DND-41 (cell line): Measurements from ENCODE around the gene FBP2.

Source experiments
- EZH2 ChIP-seq: IDR thresholded peaks from 3 replicates; pipeline ENCODE4 v1.6.1; 2012; ENCODE audit warnings: borderline replicate concordance, low read depth, mild to moderate bottlenecking, moderate library complexity, low read length, inconsistent platforms; ENCODE audit not compliant: severe bottlenecking
- TF ChIP-seq, protein P1 (sequence below): IDR thresholded peaks from 2 replicates; pipeline ENCODE4 v1.5.1; 2012; ENCODE audit warnings: borderline replicate concordance, low read length, moderate library complexity, mild to moderate bottlenecking; ENCODE audit not compliant: poor library complexity, severe bottlenecking; ENCODE audit errors: extremely low read depth

DNA sequence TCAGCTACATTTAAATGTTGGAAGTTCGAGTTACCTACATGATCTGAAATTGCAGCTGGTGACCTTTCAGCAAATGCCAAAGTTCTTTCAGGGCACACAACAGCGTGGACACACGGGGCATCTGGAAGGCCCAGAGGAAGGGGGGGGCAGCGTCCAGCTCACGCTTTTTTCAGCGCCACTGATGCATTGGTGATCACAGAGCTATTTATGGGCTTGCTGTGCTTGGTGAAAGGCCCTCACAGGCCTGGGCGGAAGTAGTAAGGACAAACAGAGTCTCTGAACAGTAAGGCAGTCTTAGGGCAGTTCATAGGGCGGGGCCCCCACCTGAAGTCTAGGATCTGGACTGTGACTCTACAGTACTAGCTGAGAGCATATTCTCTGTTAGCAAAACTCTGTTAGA, 6.6 kb upstream of the FBP2 start:
- no peak for TF ChIP-seq EZH2
- TF ChIP-seq, protein P1, sequence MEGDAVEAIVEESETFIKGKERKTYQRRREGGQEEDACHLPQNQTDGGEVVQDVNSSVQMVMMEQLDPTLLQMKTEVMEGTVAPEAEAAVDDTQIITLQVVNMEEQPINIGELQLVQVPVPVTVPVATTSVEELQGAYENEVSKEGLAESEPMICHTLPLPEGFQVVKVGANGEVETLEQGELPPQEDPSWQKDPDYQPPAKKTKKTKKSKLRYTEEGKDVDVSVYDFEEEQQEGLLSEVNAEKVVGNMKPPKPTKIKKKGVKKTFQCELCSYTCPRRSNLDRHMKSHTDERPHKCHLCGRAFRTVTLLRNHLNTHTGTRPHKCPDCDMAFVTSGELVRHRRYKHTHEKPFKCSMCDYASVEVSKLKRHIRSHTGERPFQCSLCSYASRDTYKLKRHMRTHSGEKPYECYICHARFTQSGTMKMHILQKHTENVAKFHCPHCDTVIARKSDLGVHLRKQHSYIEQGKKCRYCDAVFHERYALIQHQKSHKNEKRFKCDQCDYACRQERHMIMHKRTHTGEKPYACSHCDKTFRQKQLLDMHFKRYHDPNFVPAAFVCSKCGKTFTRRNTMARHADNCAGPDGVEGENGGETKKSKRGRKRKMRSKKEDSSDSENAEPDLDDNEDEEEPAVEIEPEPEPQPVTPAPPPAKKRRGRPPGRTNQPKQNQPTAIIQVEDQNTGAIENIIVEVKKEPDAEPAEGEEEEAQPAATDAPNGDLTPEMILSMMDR, result no peak
